NCI-H187 (cell line): ENCODE results near the gene DPEP2.
A peak's percentile ranks its signal among the peaks of the same experiment; 100 is the strongest.
"Not testable (repeated sequence)": the region's sequence is repeated elsewhere in the genome, so short reads cannot be mapped to it uniquely, and the experiment has no call there.

Source experiments
- DNase-seq, 2 experiments: peaks; one replicate each; lab custom pipeline; 2025; lab: John Stamatoyannopoulos, UW

The DPEP2 gene

GRCh38 chr16:68005211-68005610, 5.9 kb upstream of the DPEP2 start:
- no peak for DNase-seq

GRCh38 chr16:68003031-68003430, 3.7 kb upstream of the DPEP2 start:
- no peak for DNase-seq

- no peak for DNase-seq
These were observed 1.2 kb upstream of the DPEP2 start for GRCh38 chr16:68000450-68000849.

- DNase-seq: no peak
These were observed 701 bp upstream of the DPEP2 start for GRCh38 chr16:67999985-68000384.

- DNase-seq: not testable (repeated sequence)
These were observed 979 bp downstream of the DPEP2 start for GRCh38 chr16:67998231-67998778.

GRCh38 chr16:67996666-67997065, 2.6 kb downstream of the DPEP2 start:
- DNase-seq: no peak

- DNase-seq: no peak
These were observed 3.9 kb downstream of the DPEP2 start for GRCh38 chr16:67995423-67995822.

GRCh38 chr16:67994040-67994408, 5.3 kb downstream of the DPEP2 start:
- not testable (repeated sequence) for DNase-seq

- peak in 1 of 2 experiments; percentile 5 for DNase-seq
These were observed 5.9 kb downstream of the DPEP2 start for GRCh38 chr16:67993207-67994039.

- no peak for DNase-seq
These were observed 6.5 kb downstream of the DPEP2 start for GRCh38 chr16:67992661-67993206.

- no peak for DNase-seq
These were observed 9.3 kb downstream of the DPEP2 start for GRCh38 chr16:67990018-67990386.

- no peak for DNase-seq
These were observed 9.8 kb downstream of the DPEP2 start for GRCh38 chr16:67989322-67990017.

GRCh38 chr16:67988675-67989074, 10.6 kb downstream of the DPEP2 start:
- no peak for DNase-seq

GRCh38 chr16:67987460-67988160, 11.7 kb downstream of the DPEP2 start:
- DNase-seq: no peak

- no peak for DNase-seq
These were observed 12.3 kb downstream of the DPEP2 start for GRCh38 chr16:67986949-67987348.

GRCh38 chr16:67982011-67982696, 17.1 kb downstream of the DPEP2 start:
- DNase-seq: no peak

GRCh38 chr16:67979955-67980678, 19.2 kb downstream of the DPEP2 start, which contains the start of gene DPEP3:
Gene DPEP3, minus strand, starts transcription at chr16:67980499. Its CDS starts 119 bp downstream, at chr16:67980380.
- no peak for DNase-seq

GRCh38 chr16:67977469-67978227, 21.6 kb downstream of the DPEP2 start:
- no peak for DNase-seq

GRCh38 chr16:67977005-67977404, 22.3 kb downstream of the DPEP2 start:
- no peak for DNase-seq

GRCh38 chr16:67976205-67976604, 23.1 kb downstream of the DPEP2 start:
- no peak for DNase-seq
